IPS-15b (cell line): ENCODE results near the gene UBE3A.
"Not testable (repeated sequence)": the region's sequence is repeated elsewhere in the genome, so short reads cannot be mapped to it uniquely, and the experiment has no call there.

ENCODE experiments used
- H3K27me3 ChIP-seq: one replicate; pipeline ENCODE4 v1.6.1; 2013; ENCODE audit warnings: low read length; ENCODE audit not compliant: control insufficient read depth, insufficient read depth
- H3K36me3 ChIP-seq: one replicate; pipeline ENCODE4 v1.6.1; 2013; ENCODE audit warnings: low read length; ENCODE audit not compliant: control insufficient read depth, insufficient read depth
- H3K4me1 ChIP-seq: one replicate; pipeline ENCODE4 v1.6.1; 2013; ENCODE audit warnings: mild to moderate bottlenecking, low read length; ENCODE audit not compliant: control insufficient read depth, insufficient read depth
- H3K4me3 ChIP-seq: one replicate; pipeline ENCODE4 v1.5.1; 2013; ENCODE audit warnings: low read depth, low read length
- H3K9ac ChIP-seq: one replicate; pipeline ENCODE4 v1.6.1; 2013; ENCODE audit warnings: low read depth, mild to moderate bottlenecking, low read length
- H3K9me3 ChIP-seq: one replicate; pipeline ENCODE4 v1.6.1; 2013; ENCODE audit warnings: mild to moderate bottlenecking, low read length; ENCODE audit not compliant: control insufficient read depth, insufficient read depth

The UBE3A gene

GRCh38 chr15:25415707-25416106 is 23.1 kb downstream of the UBE3A start:
- no peaks in the 10 kb centered on the region for H3K36me3 ChIP-seq
- H3K9ac ChIP-seq = no peak overlapping the region
- H3K4me1 ChIP-seq = peaks cover 9% of the 10 kb centered on the region
- H3K9me3 ChIP-seq = no peaks in the 10 kb centered on the region
- no peaks in the 10 kb centered on the region for H3K27me3 ChIP-seq
- no peak overlapping the region for H3K4me3 ChIP-seq

- no peak overlapping the region for H3K4me3 ChIP-seq
- H3K4me1 ChIP-seq = peaks cover 8% of the 10 kb centered on the region
- no peaks in the 10 kb centered on the region for H3K27me3 ChIP-seq
- no peaks in the 10 kb centered on the region for H3K9me3 ChIP-seq
- H3K36me3 ChIP-seq = no peaks in the 10 kb centered on the region
- H3K9ac ChIP-seq = no peak overlapping the region
Measured at GRCh38 chr15:25415217-25415616, 23.6 kb downstream of the UBE3A start.

GRCh38 chr15:25410649-25411048 is 28.2 kb downstream of the UBE3A start:
- no peaks in the 10 kb centered on the region for H3K9me3 ChIP-seq
- H3K36me3 ChIP-seq = no peaks in the 10 kb centered on the region
- no peak overlapping the region for H3K4me3 ChIP-seq
- H3K27me3 ChIP-seq = no peaks in the 10 kb centered on the region
- no peak overlapping the region for H3K9ac ChIP-seq
- H3K4me1 ChIP-seq = peaks cover 16% of the 10 kb centered on the region

- peaks cover 16% of the 10 kb centered on the region for H3K4me1 ChIP-seq
- not testable (repeated sequence) for H3K36me3 ChIP-seq, H3K9me3 ChIP-seq, H3K4me3 ChIP-seq, H3K9ac ChIP-seq, H3K27me3 ChIP-seq
Measured at GRCh38 chr15:25409731-25410130, 29.1 kb downstream of the UBE3A start.

GRCh38 chr15:25408929-25409328 is 29.9 kb downstream of the UBE3A start:
- H3K27me3 ChIP-seq = no peaks in the 10 kb centered on the region
- H3K4me1 ChIP-seq = peaks cover 16% of the 10 kb centered on the region
- H3K36me3 ChIP-seq = no peaks in the 10 kb centered on the region
- H3K4me3 ChIP-seq = no peak overlapping the region
- H3K9ac ChIP-seq = no peak overlapping the region
- H3K9me3 ChIP-seq = no peaks in the 10 kb centered on the region

- Histone ChIP-seq H3K9ac (no peak overlapping the region), H3K4me3 (no peak overlapping the region), H3K4me1 (peaks cover 16% of the 10 kb centered on the region), H3K27me3 (no peaks in the 10 kb centered on the region), H3K9me3 (no peaks in the 10 kb centered on the region), H3K36me3 (no peaks in the 10 kb centered on the region)
Measured at GRCh38 chr15:25408428-25408827, 30.4 kb downstream of the UBE3A start.

GRCh38 chr15:25407950-25408349 is 30.9 kb downstream of the UBE3A start:
- Histone ChIP-seq H3K4me1 (peaks cover 16% of the 10 kb centered on the region), H3K9me3 (no peaks in the 10 kb centered on the region), H3K4me3 (no peak overlapping the region), H3K36me3 (no peaks in the 10 kb centered on the region), H3K9ac (no peak overlapping the region), H3K27me3 (no peaks in the 10 kb centered on the region)

- no peak overlapping the region for H3K4me3 ChIP-seq
- peaks cover 7% of the 10 kb centered on the region for H3K36me3 ChIP-seq
- H3K4me1 ChIP-seq = peaks cover 18% of the 10 kb centered on the region
Measured at GRCh38 chr15:25406846-25407245, 32.0 kb downstream of the UBE3A start.

GRCh38 chr15:25406261-25406660 is 32.6 kb downstream of the UBE3A start:
- Histone ChIP-seq H3K4me1 (peaks cover 18% of the 10 kb centered on the region), H3K4me3 (no peak overlapping the region), H3K9ac (no peak overlapping the region), H3K36me3 (peaks cover 7% of the 10 kb centered on the region), H3K27me3 (no peaks in the 10 kb centered on the region), H3K9me3 (no peaks in the 10 kb centered on the region)

More at GRCh38 chr15:25406846-25407245, 32.0 kb downstream of the UBE3A start:
- H3K9ac ChIP-seq = no peak overlapping the region
- no peaks in the 10 kb centered on the region for H3K9me3 ChIP-seq
- no peaks in the 10 kb centered on the region for H3K27me3 ChIP-seq

- Histone ChIP-seq H3K4me1 (peaks cover 16% of the 10 kb centered on the region), H3K27me3 (no peaks in the 10 kb centered on the region), H3K4me3 (no peak overlapping the region), H3K36me3 (peaks cover 7% of the 10 kb centered on the region), H3K9ac (no peak overlapping the region), H3K9me3 (no peaks in the 10 kb centered on the region)
Measured at GRCh38 chr15:25403771-25404170, 35.1 kb downstream of the UBE3A start.

- H3K4me3 ChIP-seq = no peak overlapping the region
- no peaks in the 10 kb centered on the region for H3K27me3 ChIP-seq
- peaks cover 19% of the 10 kb centered on the region for H3K4me1 ChIP-seq
- H3K9me3 ChIP-seq = no peaks in the 10 kb centered on the region
- no peak overlapping the region for H3K9ac ChIP-seq
- H3K36me3 ChIP-seq = peaks cover 7% of the 10 kb centered on the region
Measured at GRCh38 chr15:25402342-25402741, 36.5 kb downstream of the UBE3A start.

- Histone ChIP-seq H3K9me3 (no peaks in the 10 kb centered on the region), H3K4me1 (peaks cover 13% of the 10 kb centered on the region), H3K9ac (no peak overlapping the region), H3K4me3 (no peak overlapping the region), H3K36me3 (peaks cover 7% of the 10 kb centered on the region), H3K27me3 (no peaks in the 10 kb centered on the region)
Measured at GRCh38 chr15:25401501-25401900, 37.3 kb downstream of the UBE3A start.

GRCh38 chr15:25397100-25397499 is 41.7 kb downstream of the UBE3A start:
- Histone ChIP-seq H3K9me3 (no peaks in the 10 kb centered on the region), H3K36me3 (peaks cover 1% of the 10 kb centered on the region), H3K27me3 (no peaks in the 10 kb centered on the region), H3K9ac (no peak overlapping the region), H3K4me1 (peaks cover 4% of the 10 kb centered on the region), H3K4me3 (no peak overlapping the region)
